Measurements from ENCODE around the gene EVPL. TPM values are rescaled to one million over a fixed set of nuclear protein-coding genes. Genes with fewer than 3 reads are reported as not detected.

EVPL gene
- total and polyA plus RNA-seq, 2 of the 13 experiments (the other 11 are each of a cell fraction or from before 2014, with no cell fraction given) = 2.1 to 8.2 TPM

DNA sequence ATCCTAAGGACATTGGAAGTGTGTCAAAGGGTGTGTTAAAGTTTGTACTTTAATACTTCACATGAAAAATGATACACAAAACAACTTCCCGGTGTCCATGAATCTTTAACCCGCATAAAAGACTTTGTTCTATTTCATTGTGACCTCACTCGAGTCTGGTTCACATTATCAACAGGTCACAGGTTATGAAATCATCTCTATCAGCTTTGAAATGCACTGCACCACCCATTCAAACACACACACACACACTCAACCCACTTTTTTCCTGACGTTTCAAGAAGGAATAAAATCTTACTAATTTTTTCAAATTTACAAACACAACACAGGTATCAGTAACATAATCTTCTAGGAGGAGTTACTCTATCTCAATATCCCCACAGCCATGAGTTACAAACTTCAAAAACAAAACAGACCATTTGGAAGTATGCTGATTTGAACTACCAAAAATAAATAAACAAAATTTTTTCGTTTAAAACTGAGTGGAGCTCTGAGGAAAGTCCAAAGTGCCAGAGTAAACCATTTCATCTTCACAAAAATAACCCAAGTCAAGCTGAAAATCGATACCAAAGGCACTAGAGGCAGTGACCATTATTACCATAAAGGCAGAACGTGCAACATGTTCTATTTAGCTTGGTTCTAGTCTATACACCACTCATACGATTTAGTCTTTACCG, 50.8 kb downstream of the EVPL start (continued):
- TF ChIP-seq ZBTB33 (CRISPR knock-in tag; IDR thresholded peaks at IDR 0.05) (no peak), ZNF292 (CRISPR knock-in tag; IDR thresholded peaks at IDR 0.05; ENCODE audit: borderline replicate concordance, low read depth) (no peak), EZH2 (conservative IDR thresholded peaks at IDR 0.05; ENCODE audit: low read depth, low read length) (no peak), BHLHE40 (IDR thresholded peaks at IDR 0.05; ENCODE audit: low read length) (no peak), CREBL2 (CRISPR knock-in tag; IDR thresholded peaks at IDR 0.05; ENCODE audit: borderline replicate concordance) (no peak), MBNL3 (CRISPR knock-in tag; conservative IDR thresholded peaks at IDR 0.05) (no peak), EP300 (IDR thresholded peaks at IDR 0.05; ENCODE audit: low read depth in 2 of 2, low read length in 2 of 2) (peak in 1 of 2 experiments; percentile 40; a peak in 1 of 4 replicates), EP300 (CRISPR knock-in tag; IDR thresholded peaks at IDR 0.05; ENCODE audit: borderline replicate concordance) (no peak), TMF1 (CRISPR knock-in tag; IDR thresholded peaks at IDR 0.05; ENCODE audit: low read depth) (peak; percentile 58; the same call in 1 of the 2 replicates), KMT2A (CRISPR knock-in tag; IDR thresholded peaks at IDR 0.05) (no peak), ZNF747 (CRISPR knock-in tag; IDR thresholded peaks at IDR 0.05; ENCODE audit: borderline replicate concordance) (no peak; the same call in 1 of the 2 replicates), ZNF678 (CRISPR knock-in tag; IDR thresholded peaks at IDR 0.05) (no peak), ELF3 (CRISPR knock-in tag; IDR thresholded peaks at IDR 0.05) (no peak), ZNF460 (CRISPR knock-in tag; IDR thresholded peaks at IDR 0.05; ENCODE audit: borderline replicate concordance) (peak; percentile 30; the same call in 1 of the 2 replicates), ZNF709 (CRISPR knock-in tag; IDR thresholded peaks at IDR 0.05) (no peak), ZNF343 (CRISPR knock-in tag; IDR thresholded peaks at IDR 0.05) (no peak), ZNF616 (CRISPR knock-in tag; IDR thresholded peaks at IDR 0.05; ENCODE audit: low read depth) (no peak), ARID2 (CRISPR knock-in tag; IDR thresholded peaks at IDR 0.05; ENCODE audit: borderline replicate concordance) (0 out of 2 replicates have a peak, but pooled peaks have one; percentile 72), EEA1 (CRISPR knock-in tag; IDR thresholded peaks at IDR 0.05; ENCODE audit: borderline replicate concordance) (no peak), ZNF136 (CRISPR knock-in tag; IDR thresholded peaks at IDR 0.05; ENCODE audit: low read depth) (no peak)
- TF ChIP-seq, protein P1, sequence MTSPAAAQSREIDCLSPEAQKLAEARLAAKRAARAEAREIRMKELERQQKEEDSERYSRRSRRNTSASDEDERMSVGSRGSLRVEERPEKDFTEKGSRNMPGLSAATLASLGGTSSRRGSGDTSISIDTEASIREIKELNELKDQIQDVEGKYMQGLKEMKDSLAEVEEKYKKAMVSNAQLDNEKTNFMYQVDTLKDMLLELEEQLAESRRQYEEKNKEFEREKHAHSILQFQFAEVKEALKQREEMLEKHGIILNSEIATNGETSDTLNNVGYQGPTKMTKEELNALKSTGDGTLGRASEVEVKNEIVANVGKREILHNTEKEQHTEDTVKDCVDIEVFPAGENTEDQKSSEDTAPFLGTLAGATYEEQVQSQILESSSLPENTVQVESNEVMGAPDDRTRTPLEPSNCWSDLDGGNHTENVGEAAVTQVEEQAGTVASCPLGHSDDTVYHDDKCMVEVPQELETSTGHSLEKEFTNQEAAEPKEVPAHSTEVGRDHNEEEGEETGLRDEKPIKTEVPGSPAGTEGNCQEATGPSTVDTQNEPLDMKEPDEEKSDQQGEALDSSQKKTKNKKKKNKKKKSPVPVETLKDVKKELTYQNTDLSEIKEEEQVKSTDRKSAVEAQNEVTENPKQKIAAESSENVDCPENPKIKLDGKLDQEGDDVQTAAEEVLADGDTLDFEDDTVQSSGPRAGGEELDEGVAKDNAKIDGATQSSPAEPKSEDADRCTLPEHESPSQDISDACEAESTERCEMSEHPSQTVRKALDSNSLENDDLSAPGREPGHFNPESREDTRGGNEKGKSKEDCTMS (CRISPR knock-in tag; conservative IDR thresholded peaks at IDR 0.05) = no peak
- TF ChIP-seq, protein P2, sequence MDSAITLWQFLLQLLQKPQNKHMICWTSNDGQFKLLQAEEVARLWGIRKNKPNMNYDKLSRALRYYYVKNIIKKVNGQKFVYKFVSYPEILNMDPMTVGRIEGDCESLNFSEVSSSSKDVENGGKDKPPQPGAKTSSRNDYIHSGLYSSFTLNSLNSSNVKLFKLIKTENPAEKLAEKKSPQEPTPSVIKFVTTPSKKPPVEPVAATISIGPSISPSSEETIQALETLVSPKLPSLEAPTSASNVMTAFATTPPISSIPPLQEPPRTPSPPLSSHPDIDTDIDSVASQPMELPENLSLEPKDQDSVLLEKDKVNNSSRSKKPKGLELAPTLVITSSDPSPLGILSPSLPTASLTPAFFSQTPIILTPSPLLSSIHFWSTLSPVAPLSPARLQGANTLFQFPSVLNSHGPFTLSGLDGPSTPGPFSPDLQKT (CRISPR knock-in tag; IDR thresholded peaks at IDR 0.05; ENCODE audit: borderline replicate concordance) = no peak

All from HepG2 (cell line).